Neural crest cell (in vitro differentiated cells): ENCODE measurements around the gene MICALL2. TPM values are rescaled to one million over a fixed set of nuclear protein-coding genes. Genes with fewer than 3 reads are reported as not detected.

Experiments used
- total RNA-seq: library from RNA; stranded (reverse); gene quantifications from 2 replicates; pipeline ENCODE4 v1.2.1, GENCODE V29; 2021

MICALL2 gene
- total RNA-seq, 1 donor from 2014 or later = 18.7 TPM

Other genes starting within 250 kb of the MICALL2 start
- gene UNCX, start 226.6 kb downstream of the MICALL2 start, total RNA-seq = 2.4 and 2.7 TPM in 2 replicates
- 123 and 134 TPM in 2 replicates for gene INTS1, start 44.9 kb upstream of the MICALL2 start, total RNA-seq
- 2.5 and 2.9 TPM in 2 replicates for gene MAFK, start 71.2 kb upstream of the MICALL2 start, total RNA-seq
- not detected in 2 replicates for gene TMEM184A, start 96.7 kb upstream of the MICALL2 start, total RNA-seq
- 50.6 and 57.8 TPM in 2 replicates for gene PSMG3, start 110.6 kb upstream of the MICALL2 start, total RNA-seq
- gene ELFN1, start 210.8 kb upstream of the MICALL2 start, total RNA-seq = 8.5 and 9.4 TPM in 2 replicates